NCI-H128 (cell line): Measurements from ENCODE around the gene ARL17B.
A peak's percentile ranks its signal among the peaks of the same experiment; 100 is the strongest.
"Not testable (repeated sequence)": the region's sequence is repeated elsewhere in the genome, so short reads cannot be mapped to it uniquely, and the experiment has no call there.

Source experiments
- DNase-seq: peaks from one replicate; lab custom pipeline; 2025; ENCODE audit not compliant: unreplicated experiment; lab: John Stamatoyannopoulos, UW

ARL17B gene

GRCh38 chr17:46290906-46291546 lies 70.5 kb downstream of the ARL17B start:
- DNase-seq, result not testable (repeated sequence)

- DNase-seq, result not testable (repeated sequence)
Measured at GRCh38 chr17:46287587-46287986, 74.0 kb downstream of the ARL17B start.

GRCh38 chr17:46286764-46287221 lies 74.8 kb downstream of the ARL17B start:
- DNase-seq, result not testable (repeated sequence)

- not testable (repeated sequence) for DNase-seq
Measured at GRCh38 chr17:46285500-46285899, 76.1 kb downstream of the ARL17B start.

- not testable (repeated sequence) for DNase-seq
Measured at GRCh38 chr17:46284467-46284866, 77.1 kb downstream of the ARL17B start.

GRCh38 chr17:46282635-46283034 lies 78.9 kb downstream of the ARL17B start:
- not testable (repeated sequence) for DNase-seq

- DNase-seq, result not testable (repeated sequence)
Measured at GRCh38 chr17:46281336-46281735, 80.2 kb downstream of the ARL17B start.

- not testable (repeated sequence) for DNase-seq
Measured at GRCh38 chr17:46276728-46277479, 84.7 kb downstream of the ARL17B start.

- DNase-seq, result no peak
Measured at GRCh38 chr17:46274238-46274637, 87.3 kb downstream of the ARL17B start.

GRCh38 chr17:46273541-46274236 lies 87.9 kb downstream of the ARL17B start:
- DNase-seq, result no peak

- DNase-seq, result no peak
Measured at GRCh38 chr17:46270032-46270431, 91.5 kb downstream of the ARL17B start.

- DNase-seq, result peak; percentile 60
Measured at GRCh38 chr17:46266656-46267544, 94.7 kb downstream of the ARL17B start.

GRCh38 chr17:46266063-46266655 lies 95.4 kb downstream of the ARL17B start:
- not testable (repeated sequence) for DNase-seq

GRCh38 chr17:46264456-46265198 lies 96.9 kb downstream of the ARL17B start:
- DNase-seq, result no peak

- DNase-seq, result no peak
Measured at GRCh38 chr17:46262271-46262670, 99.3 kb downstream of the ARL17B start.

GRCh38 chr17:46259845-46260661 lies 101.5 kb downstream of the ARL17B start:
- DNase-seq, result not testable (repeated sequence)

GRCh38 chr17:46256369-46256768 lies 105.2 kb downstream of the ARL17B start:
- not testable (repeated sequence) for DNase-seq

GRCh38 chr17:46254215-46254614 lies 107.4 kb downstream of the ARL17B start:
- not testable (repeated sequence) for DNase-seq

- not testable (repeated sequence) for DNase-seq
Measured at GRCh38 chr17:46253722-46254121, 107.8 kb downstream of the ARL17B start.
